HCT116 (cell line): Measurements from ENCODE around the gene ZBTB16. TPM values are rescaled to one million over a fixed set of nuclear protein-coding genes. Genes with fewer than 3 reads are reported as not detected.

Experiments used
- ATAC-seq: fragments of 200-7000 bp; cut with Tn5 transposase; 2 replicates; pipeline ENCODE4 v1.9.1; 2020; ENCODE audit warnings: mild to moderate bottlenecking, moderate library complexity
- BruUV-seq: library from RNA; stranded (reverse); fragments of 400-500 nt; replicated peaks from 2 replicates; lab custom pipeline; 2021; lab: Mats Ljungman, UMichigan
- CTCF ChIA-PET: fragments of 300-600 bp; sonication (Branson Sonifier 250); formaldehyde crosslinking; loops from one replicate; lab custom pipeline; 2021; ENCODE audit warnings: antibody characterized with exemption; lab: Charles Lee
- POLR2A ChIA-PET: fragments of 300-600, 350-600 bp; sonication (Branson Sonifier 250); formaldehyde crosslinking; loops from one replicate; lab custom pipeline; 2021; ENCODE audit warnings: antibody characterized with exemption; lab: Charles Lee
- RAD21 ChIA-PET, 2 experiments: fragments of 300-600 bp; sonication (Branson Sonifier 250); formaldehyde crosslinking; loops; one replicate each; lab custom pipeline; 2023; ENCODE audit warnings: low total read pairs in 2 of 2; ENCODE audit not compliant: uncharacterized antibody in 2 of 2, unreplicated experiment in 2 of 2, low non-redundant PET in 1 of 2; lab: Charles Lee
- DNase-seq: peaks from one replicate; pipeline ENCODE4 v3.0.0-alpha.2; 2010; ENCODE audit warnings: low read depth, low spot score
- H2AFZ ChIP-seq: fragments of 200-600 bp; shearing (Covaris generic), sonication (generic); 2 replicates; pipeline ENCODE4 v1.6.1; 2017; ENCODE audit warnings: low read depth, mixed run types, mixed read lengths, antibody characterized with exemption, low read length; ENCODE audit not compliant: poor library complexity, severe bottlenecking
- H3K27ac ChIP-seq: 2 replicates; pipeline ENCODE4 v1.5.1; 2012; ENCODE audit warnings: low read depth, low read length
- H3K27me3 ChIP-seq: fragments of 200-600 bp; sonication (generic); 2 replicates; pipeline ENCODE4 v1.6.1; 2016; ENCODE audit warnings: mixed run types, low read length, mixed read lengths; ENCODE audit not compliant: insufficient read depth
- H3K36me3 ChIP-seq, 2 experiments: fragments of 200-500 bp in 1 of 2; fragments of 200-600 bp in 1 of 2; sonication (Bioruptor generic) in 1 of 2; sonication (generic) in 1 of 2; 2 replicates each; pipeline versions ENCODE4 v1.5.1 to v1.6.1; 2014 to 2016; ENCODE audit warnings: low read length in 2 of 2, inconsistent platforms in 1 of 2, mixed read lengths in 1 of 2, mixed run types in 1 of 2; ENCODE audit not compliant: insufficient read depth in 2 of 2, control insufficient read depth in 1 of 2
- H3K4me1 ChIP-seq, 2 experiments: fragments of 200-600 bp in 1 of 2; sonication (generic) in 1 of 2; 2 replicates each; pipeline versions ENCODE4 v1.5.1 to v1.6.1; 2012 to 2017; ENCODE audit warnings: low read length in 2 of 2, inconsistent platforms in 1 of 2, mild to moderate bottlenecking in 1 of 2, mixed read lengths in 1 of 2, mixed run types in 1 of 2, moderate library complexity in 1 of 2; ENCODE audit not compliant: insufficient read depth in 2 of 2, control insufficient read depth in 1 of 2
- H3K4me2 ChIP-seq: fragments of 200-600 bp; sonication (generic); 2 replicates; pipeline ENCODE4 v1.6.1; 2017; ENCODE audit warnings: mixed run types, low read length, mixed read lengths
- H3K4me3 ChIP-seq, 2 experiments: fragments of 200-600 bp in 1 of 2; sonication (generic) in 1 of 2; replicated peaks in 1 of 2; 2 replicates each; pipeline ENCODE4 v1.5.1; 2011 to 2016; ENCODE audit warnings: low read length in 2 of 2, control low read depth in 1 of 2, low read depth in 1 of 2, mild to moderate bottlenecking in 1 of 2, mixed read lengths in 1 of 2, mixed run types in 1 of 2
- H3K79me2 ChIP-seq: fragments of 200-600 bp; sonication (generic); 2 replicates; pipeline ENCODE4 v1.6.1; 2017; ENCODE audit warnings: mild to moderate bottlenecking, mixed run types, low read length, moderate library complexity, mixed read lengths; ENCODE audit not compliant: insufficient read depth
- H3K9ac ChIP-seq: fragments of 200-600 bp; sonication (generic); 2 replicates; pipeline ENCODE4 v1.6.1; 2016; ENCODE audit warnings: low read length, mixed read lengths
- H3K9me2 ChIP-seq: fragments of 200-600 bp; sonication (generic), shearing (Covaris generic); 2 replicates; pipeline ENCODE4 v1.6.1; 2017; ENCODE audit warnings: mixed run types, mild to moderate bottlenecking, moderate library complexity; ENCODE audit not compliant: insufficient read depth
- H3K9me3 ChIP-seq, 2 experiments: fragments of 200-500 bp in 1 of 2; fragments of 200-600 bp in 1 of 2; sonication (Bioruptor generic) in 1 of 2; sonication (generic) in 1 of 2; 2 replicates each; pipeline ENCODE4 v1.6.1; 2014 to 2017; ENCODE audit warnings: low read length in 2 of 2, mixed read lengths in 2 of 2, inconsistent platforms in 1 of 2, low read depth in 1 of 2, mild to moderate bottlenecking in 1 of 2, mixed run types in 1 of 2, moderate library complexity in 1 of 2; ENCODE audit not compliant: control insufficient read depth in 1 of 2, insufficient read depth in 1 of 2
- H4K20me1 ChIP-seq: fragments of 200-600 bp; sonication (generic), shearing (Covaris generic); 2 replicates; pipeline ENCODE4 v1.6.1; 2017; ENCODE audit warnings: mixed run types, mild to moderate bottlenecking, moderate library complexity; ENCODE audit not compliant: insufficient read depth
- ATF3 ChIP-seq: IDR thresholded peaks from 2 replicates; pipeline ENCODE4 v1.6.1; 2012
- CTCF ChIP-seq, 3 experiments: fragments of 200-600 bp in 1 of 3; sonication (generic) in 1 of 3; IDR thresholded peaks in 2 of 3; conservative IDR thresholded peaks in 1 of 3; 2 replicates each; pipeline ENCODE4 v1.5.1; 2012 to 2017; ENCODE audit warnings: low read depth in 2 of 3, low read length in 2 of 3, antibody characterized with exemption in 1 of 3, borderline replicate concordance in 1 of 3, control low read depth in 1 of 3, mild to moderate bottlenecking in 1 of 3, mixed read lengths in 1 of 3, mixed run types in 1 of 3, moderate library complexity in 1 of 3; ENCODE audit not compliant: insufficient read depth in 1 of 3
- ELF1 ChIP-seq: IDR thresholded peaks from 2 replicates; pipeline ENCODE4 v1.6.1; 2012; ENCODE audit warnings: low read depth, borderline replicate concordance
- EZH2 ChIP-seq: fragments of 200-600 bp; sonication (generic); IDR thresholded peaks from 2 replicates; pipeline ENCODE4 v1.6.1; 2017; ENCODE audit warnings: antibody characterized with exemption, mixed run types
- JUND ChIP-seq: IDR thresholded peaks from 2 replicates; pipeline ENCODE4 v1.6.1; 2012
- SIN3A ChIP-seq: IDR thresholded peaks from 2 replicates; pipeline ENCODE4 v1.6.1; 2012; ENCODE audit warnings: low read depth
- ZBTB33 ChIP-seq: IDR thresholded peaks from 2 replicates; pipeline ENCODE4 v1.6.1; 2011; ENCODE audit warnings: mild to moderate bottlenecking, low read length, moderate library complexity; ENCODE audit not compliant: insufficient replicate concordance; ENCODE audit errors: extremely low read depth
- ZNF274 ChIP-seq: fragments of 200-500 bp; sonication (Bioruptor generic); IDR thresholded peaks from 2 replicates; pipeline ENCODE4 v1.6.1; 2014; ENCODE audit warnings: mild to moderate bottlenecking, low read depth, low read length, inconsistent platforms
- intact Hi-C: fragments of 100-400 bp; cut with micrococcal nuclease; formaldehyde crosslinking; loops from 2 replicates; pipeline ENCODE4 v1.10.0; 2022
- total RNA-seq: library from RNA; stranded (reverse); gene quantifications from one replicate; pipeline ENCODE4 v1.2.1, GENCODE V29; 2021; ENCODE audit not compliant: unreplicated experiment

ZBTB16 gene
- total RNA-seq, 1 experiment from 2014 or later = 0.30 TPM

- H3K27me3 ChIP-seq = peaks cover 85% of the 10 kb centered on the region
- POLR2A ChIA-PET = no interaction called here
- intact Hi-C loops = no loop called here
Observed at GRCh38 chr11:114176321-114176720, 116.8 kb downstream of the ZBTB16 start.

More at GRCh38 chr11:114176321-114176720, 116.8 kb downstream of the ZBTB16 start:
- Histone ChIP-seq H3K9me2 (no peaks in the 10 kb centered on the region), H3K4me2 (no peak overlapping the region), H3K9ac (no peak overlapping the region), H3K4me1 (no peaks in the 10 kb centered on the region), H4K20me1 (no peaks in the 10 kb centered on the region), H3K4me3 (no peak overlapping the region), H3K36me3 (no peaks in the 10 kb centered on the region), H3K9me3 (no peaks in the 10 kb centered on the region), H3K79me2 (no peaks in the 10 kb centered on the region), H2AFZ (no peak overlapping the region), H3K27ac (no peak overlapping the region)
- ChIA-PET CTCF (no interaction called here), RAD21 (no interaction called here)
- TF ChIP-seq EZH2 = no peak
- TF ChIP-seq ATF3 = no peak
- no peak for TF ChIP-seq ELF1
- no peak for TF ChIP-seq JUND
- TF ChIP-seq CTCF (IDR thresholded peaks at IDR 0.05 in 2 of 3, conservative IDR thresholded peaks at IDR 0.05 in 1 of 3; ENCODE audit: borderline replicate concordance in 1 of 3, insufficient read depth in 1 of 3, low read depth in 2 of 3, low read length in 2 of 3) = no peak
- no peak for TF ChIP-seq SIN3A
- no peak for TF ChIP-seq ZBTB33
- no peak for TF ChIP-seq ZNF274
- BruUV-seq = no TSS peak
- ATAC-seq = no peak
- DNase-seq = no peak
